ENCODE results near the gene PRDX5. TPM values are rescaled to one million over a fixed set of nuclear protein-coding genes. Genes with fewer than 3 reads are reported as not detected.

Gene PRDX5
- total and polyA plus RNA-seq, 4 donors, result 66.8 to 201 (median 135) TPM

DNA sequence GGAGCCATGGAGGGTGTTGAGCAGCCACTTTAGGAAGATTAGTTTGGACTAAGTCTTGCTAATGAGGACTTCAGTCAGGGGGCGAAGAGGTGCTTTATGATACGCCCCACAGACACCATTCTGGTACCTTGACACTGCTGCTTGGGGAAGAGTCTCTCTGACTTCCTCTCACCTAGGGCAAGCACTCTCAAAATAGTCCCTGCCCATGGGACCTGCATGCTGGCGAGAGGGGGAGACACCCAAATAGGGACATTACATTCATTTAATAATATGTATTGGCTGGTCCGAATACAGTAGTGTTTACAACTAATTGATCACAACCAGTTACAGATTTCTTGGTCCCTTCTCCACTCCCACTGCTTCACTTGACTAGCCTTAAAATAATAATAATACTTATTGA, 22.2 kb upstream of the PRDX5 start:
- no peak overlapping the region for H3K27ac ChIP-seq (ENCODE audit: low read depth in 1 of 2, low read length in 2 of 2)
- WGBS, result 89% methylated on average over 4 of the region's 4 CpGs
- H3K4me1 ChIP-seq (ENCODE audit: control insufficient read depth in 4 of 4, insufficient read depth in 4 of 4, low read length in 3 of 4), result peaks cover 17 to 39% (median 19%) of the 10 kb centered on the region in 4 donors
- no peaks in the 10 kb centered on the region for H3K9me3 ChIP-seq (ENCODE audit: control insufficient read depth in 4 of 4, low read length in 3 of 4)
- no peak for DNase-seq (ENCODE audit: low spot score)
- no peaks in the 10 kb centered on the region for H3K36me3 ChIP-seq (ENCODE audit: control insufficient read depth in 4 of 4, insufficient read depth in 3 of 4, low read depth in 1 of 4, low read length in 3 of 4)
- TF ChIP-seq, protein P1, sequence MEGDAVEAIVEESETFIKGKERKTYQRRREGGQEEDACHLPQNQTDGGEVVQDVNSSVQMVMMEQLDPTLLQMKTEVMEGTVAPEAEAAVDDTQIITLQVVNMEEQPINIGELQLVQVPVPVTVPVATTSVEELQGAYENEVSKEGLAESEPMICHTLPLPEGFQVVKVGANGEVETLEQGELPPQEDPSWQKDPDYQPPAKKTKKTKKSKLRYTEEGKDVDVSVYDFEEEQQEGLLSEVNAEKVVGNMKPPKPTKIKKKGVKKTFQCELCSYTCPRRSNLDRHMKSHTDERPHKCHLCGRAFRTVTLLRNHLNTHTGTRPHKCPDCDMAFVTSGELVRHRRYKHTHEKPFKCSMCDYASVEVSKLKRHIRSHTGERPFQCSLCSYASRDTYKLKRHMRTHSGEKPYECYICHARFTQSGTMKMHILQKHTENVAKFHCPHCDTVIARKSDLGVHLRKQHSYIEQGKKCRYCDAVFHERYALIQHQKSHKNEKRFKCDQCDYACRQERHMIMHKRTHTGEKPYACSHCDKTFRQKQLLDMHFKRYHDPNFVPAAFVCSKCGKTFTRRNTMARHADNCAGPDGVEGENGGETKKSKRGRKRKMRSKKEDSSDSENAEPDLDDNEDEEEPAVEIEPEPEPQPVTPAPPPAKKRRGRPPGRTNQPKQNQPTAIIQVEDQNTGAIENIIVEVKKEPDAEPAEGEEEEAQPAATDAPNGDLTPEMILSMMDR (IDR thresholded peaks at IDR 0.05; ENCODE audit: low read depth, low read length, missing input control), result no peak
- TF ChIP-seq NR2F2 (IDR thresholded peaks at IDR 0.05), result no peak
- TF ChIP-seq RXRA (IDR thresholded peaks at IDR 0.05), result no peak
- TF ChIP-seq GABPA (IDR thresholded peaks at IDR 0.05 in 1 of 2, conservative IDR thresholded peaks at IDR 0.05 in 1 of 2), result no peak
- no peak for TF ChIP-seq FOXA1 (IDR thresholded peaks at IDR 0.05)
- peaks cover 4 to 27% (median 9%) of the 10 kb centered on the region in 4 donors for H3K27me3 ChIP-seq (ENCODE audit: control insufficient read depth in 4 of 4, insufficient read depth in 4 of 4, low read length in 3 of 4)
- no peak overlapping the region for H3K9ac ChIP-seq (ENCODE audit: low read depth in 1 of 2, low read length in 2 of 2)
- H3K4me3 ChIP-seq (ENCODE audit: low read depth in 1 of 3, low read length in 3 of 3), result no peak overlapping the region

DNA sequence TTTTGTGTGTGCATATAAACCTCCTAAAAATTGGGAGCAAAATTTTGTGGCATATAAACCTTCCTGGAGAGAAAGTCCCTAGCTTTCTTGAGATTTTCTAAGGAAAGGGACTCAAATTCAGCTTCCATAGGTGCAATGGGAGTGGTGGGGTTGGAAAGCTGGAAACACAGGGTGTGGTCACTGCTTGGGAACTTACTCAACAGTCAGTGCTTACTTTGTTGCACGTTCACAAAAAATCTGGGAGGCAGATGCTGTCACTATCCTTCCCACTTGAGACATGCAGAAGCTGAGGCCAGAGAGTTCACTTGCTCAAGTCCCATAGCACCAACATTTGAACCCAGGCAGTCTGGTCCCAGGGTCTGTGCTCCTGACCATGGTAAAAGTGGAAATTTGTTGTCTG, 21.7 kb upstream of the PRDX5 start:
- Histone ChIP-seq H3K27me3 (ENCODE audit: control insufficient read depth in 4 of 4, insufficient read depth in 4 of 4, low read length in 3 of 4) (peaks cover 4 to 24% (median 9%) of the 10 kb centered on the region in 4 donors), H3K27ac (ENCODE audit: low read depth in 1 of 2, low read length in 2 of 2) (no peak overlapping the region), H3K4me1 (ENCODE audit: control insufficient read depth in 4 of 4, insufficient read depth in 4 of 4, low read length in 3 of 4) (peaks cover 19 to 40% (median 19%) of the 10 kb centered on the region in 4 donors), H3K9me3 (ENCODE audit: control insufficient read depth in 4 of 4, low read length in 3 of 4) (no peaks in the 10 kb centered on the region), H3K4me3 (ENCODE audit: low read depth in 1 of 3, low read length in 3 of 3) (no peak overlapping the region), H3K36me3 (ENCODE audit: control insufficient read depth in 4 of 4, insufficient read depth in 3 of 4, low read depth in 1 of 4, low read length in 3 of 4) (no peaks in the 10 kb centered on the region), H3K9ac (ENCODE audit: low read depth in 1 of 2, low read length in 2 of 2) (no peak overlapping the region)
- no peak for DNase-seq (ENCODE audit: low spot score)
- 57% methylated on average over 1 of the region's 1 CpG for WGBS
- TF ChIP-seq RAD21 (IDR thresholded peaks at IDR 0.05) (no peak), HNF4A (conservative IDR thresholded peaks at IDR 0.05) (no peak), FOXA1 (IDR thresholded peaks at IDR 0.05) (no peak), NR2F2 (IDR thresholded peaks at IDR 0.05) (no peak), GABPA (IDR thresholded peaks at IDR 0.05 in 1 of 2, conservative IDR thresholded peaks at IDR 0.05 in 1 of 2) (no peak), TAF1 (conservative IDR thresholded peaks at IDR 0.05) (no peak), JUND (IDR thresholded peaks at IDR 0.05) (no peak), FOXA2 (IDR thresholded peaks at IDR 0.05) (no peak), SP1 (IDR thresholded peaks at IDR 0.05) (no peak), HNF4G (IDR thresholded peaks at IDR 0.05) (no peak), RXRA (IDR thresholded peaks at IDR 0.05) (no peak), YY1 (IDR thresholded peaks at IDR 0.05) (no peak), EGR1 (IDR thresholded peaks at IDR 0.05; ENCODE audit: low read depth in 2 of 2) (no peak)
- TF ChIP-seq, protein P1 (IDR thresholded peaks at IDR 0.05; ENCODE audit: low read depth, low read length, missing input control), result no peak
- TF ChIP-seq, protein P2, sequence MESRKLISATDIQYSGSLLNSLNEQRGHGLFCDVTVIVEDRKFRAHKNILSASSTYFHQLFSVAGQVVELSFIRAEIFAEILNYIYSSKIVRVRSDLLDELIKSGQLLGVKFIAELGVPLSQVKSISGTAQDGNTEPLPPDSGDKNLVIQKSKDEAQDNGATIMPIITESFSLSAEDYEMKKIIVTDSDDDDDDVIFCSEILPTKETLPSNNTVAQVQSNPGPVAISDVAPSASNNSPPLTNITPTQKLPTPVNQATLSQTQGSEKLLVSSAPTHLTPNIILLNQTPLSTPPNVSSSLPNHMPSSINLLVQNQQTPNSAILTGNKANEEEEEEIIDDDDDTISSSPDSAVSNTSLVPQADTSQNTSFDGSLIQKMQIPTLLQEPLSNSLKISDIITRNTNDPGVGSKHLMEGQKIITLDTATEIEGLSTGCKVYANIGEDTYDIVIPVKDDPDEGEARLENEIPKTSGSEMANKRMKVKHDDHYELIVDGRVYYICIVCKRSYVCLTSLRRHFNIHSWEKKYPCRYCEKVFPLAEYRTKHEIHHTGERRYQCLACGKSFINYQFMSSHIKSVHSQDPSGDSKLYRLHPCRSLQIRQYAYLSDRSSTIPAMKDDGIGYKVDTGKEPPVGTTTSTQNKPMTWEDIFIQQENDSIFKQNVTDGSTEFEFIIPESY (IDR thresholded peaks at IDR 0.05), result no peak
- TF ChIP-seq, protein P3, sequence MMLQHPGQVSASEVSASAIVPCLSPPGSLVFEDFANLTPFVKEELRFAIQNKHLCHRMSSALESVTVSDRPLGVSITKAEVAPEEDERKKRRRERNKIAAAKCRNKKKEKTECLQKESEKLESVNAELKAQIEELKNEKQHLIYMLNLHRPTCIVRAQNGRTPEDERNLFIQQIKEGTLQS (IDR thresholded peaks at IDR 0.05), result no peak
- TF ChIP-seq, protein P4, sequence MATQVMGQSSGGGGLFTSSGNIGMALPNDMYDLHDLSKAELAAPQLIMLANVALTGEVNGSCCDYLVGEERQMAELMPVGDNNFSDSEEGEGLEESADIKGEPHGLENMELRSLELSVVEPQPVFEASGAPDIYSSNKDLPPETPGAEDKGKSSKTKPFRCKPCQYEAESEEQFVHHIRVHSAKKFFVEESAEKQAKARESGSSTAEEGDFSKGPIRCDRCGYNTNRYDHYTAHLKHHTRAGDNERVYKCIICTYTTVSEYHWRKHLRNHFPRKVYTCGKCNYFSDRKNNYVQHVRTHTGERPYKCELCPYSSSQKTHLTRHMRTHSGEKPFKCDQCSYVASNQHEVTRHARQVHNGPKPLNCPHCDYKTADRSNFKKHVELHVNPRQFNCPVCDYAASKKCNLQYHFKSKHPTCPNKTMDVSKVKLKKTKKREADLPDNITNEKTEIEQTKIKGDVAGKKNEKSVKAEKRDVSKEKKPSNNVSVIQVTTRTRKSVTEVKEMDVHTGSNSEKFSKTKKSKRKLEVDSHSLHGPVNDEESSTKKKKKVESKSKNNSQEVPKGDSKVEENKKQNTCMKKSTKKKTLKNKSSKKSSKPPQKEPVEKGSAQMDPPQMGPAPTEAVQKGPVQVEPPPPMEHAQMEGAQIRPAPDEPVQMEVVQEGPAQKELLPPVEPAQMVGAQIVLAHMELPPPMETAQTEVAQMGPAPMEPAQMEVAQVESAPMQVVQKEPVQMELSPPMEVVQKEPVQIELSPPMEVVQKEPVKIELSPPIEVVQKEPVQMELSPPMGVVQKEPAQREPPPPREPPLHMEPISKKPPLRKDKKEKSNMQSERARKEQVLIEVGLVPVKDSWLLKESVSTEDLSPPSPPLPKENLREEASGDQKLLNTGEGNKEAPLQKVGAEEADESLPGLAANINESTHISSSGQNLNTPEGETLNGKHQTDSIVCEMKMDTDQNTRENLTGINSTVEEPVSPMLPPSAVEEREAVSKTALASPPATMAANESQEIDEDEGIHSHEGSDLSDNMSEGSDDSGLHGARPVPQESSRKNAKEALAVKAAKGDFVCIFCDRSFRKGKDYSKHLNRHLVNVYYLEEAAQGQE (IDR thresholded peaks at IDR 0.05), result no peak
